Body of pancreas (tissue), 4 donors: ENCODE data around the gene RAB3GAP1. TPM values are rescaled to one million over a fixed set of nuclear protein-coding genes. Genes with fewer than 3 reads are reported as not detected.
"Not testable (repeated sequence)": the region's sequence is repeated elsewhere in the genome, so short reads cannot be mapped to it uniquely, and the experiment has no call there.

ENCODE experiments used
- ATAC-seq: fragments of 150-250 bp; one replicate; pipeline ENCODE4 v1.9.1; 2016
- DNase-seq, 4 donors: peaks; one replicate each; pipeline ENCODE4 v3.0.0-alpha.2; 2019
- H3K27ac ChIP-seq, 4 donors: fragments of 200-600 bp; sonication (generic); 1 replicate in 3 of 4; 2 replicates in 1 of 4; pipeline versions ENCODE4 v1.5.1 to v1.6.1; 2016 to 2019; ENCODE audit warnings: mild to moderate bottlenecking in 1 of 4, mixed read lengths in 1 of 4, moderate library complexity in 1 of 4
- H3K27me3 ChIP-seq, 2 donors: fragments of 200-600 bp; sonication (generic); one replicate each; pipeline ENCODE4 v1.6.0; 2016; ENCODE audit warnings: mild to moderate bottlenecking in 1 of 2
- H3K36me3 ChIP-seq, 2 donors: fragments of 200-600 bp; sonication (generic); replicated peaks in 1 of 2; 2 replicates each; pipeline ENCODE4 v1.5.1; 2016; ENCODE audit warnings: low read depth in 2 of 2; ENCODE audit not compliant: insufficient read depth in 1 of 2
- H3K4me1 ChIP-seq: fragments of 200-600 bp; sonication (generic); one replicate; pipeline ENCODE4 v1.6.0; 2016
- H3K4me3 ChIP-seq, 2 donors: fragments of 200-600 bp; sonication (generic); 1 replicate in 1 of 2; 2 replicates in 1 of 2; pipeline ENCODE4 v1.5.1; 2016 to 2019
- H3K9me3 ChIP-seq, 3 donors: fragments of 200-600 bp; sonication (generic); 1 replicate in 2 of 3; 2 replicates in 1 of 3; pipeline ENCODE4 v1.5.1; 2016
- POLR2A ChIP-seq, 3 donors: fragments of 450-650 bp; IDR thresholded peaks; one replicate each; pipeline ENCODE4 v1.6.1; 2016; ENCODE audit warnings: antibody characterized with exemption in 3 of 3, mild to moderate bottlenecking in 2 of 3
- WGBS, 2 donors: methylation state at CpG; one replicate each; pipeline ENCODE4 v1.1.5; 2017; 5-methylcytosine and 5-hydroxymethylcytosine counted together
- intact Hi-C: fragments of 100-400 bp; cut with DNase I; formaldehyde crosslinking; loops from one replicate; pipeline ENCODE4 v1.15.1; 2023
- total RNA-seq, 2 donors: library from RNA; depleted of rRNA; stranded (reverse); fragments of >200 nt; gene quantifications; one replicate each; pipeline ENCODE4 v1.1.0, GENCODE V29; 2016
- TF ChIP-seq, protein P1 (sequence below), 7 experiments: fragments of 450-650 bp in 4 of 7; fragments of 200-600 bp in 3 of 7; sonication (generic) in 3 of 7; IDR thresholded peaks; one replicate each; pipeline ENCODE4 v1.5.1; 2016 to 2019; ENCODE audit warnings: antibody characterized with exemption in 7 of 7

RAB3GAP1 gene
- total RNA-seq, 2 donors from 2014 or later = 29.3 to 39.2 TPM

DNA sequence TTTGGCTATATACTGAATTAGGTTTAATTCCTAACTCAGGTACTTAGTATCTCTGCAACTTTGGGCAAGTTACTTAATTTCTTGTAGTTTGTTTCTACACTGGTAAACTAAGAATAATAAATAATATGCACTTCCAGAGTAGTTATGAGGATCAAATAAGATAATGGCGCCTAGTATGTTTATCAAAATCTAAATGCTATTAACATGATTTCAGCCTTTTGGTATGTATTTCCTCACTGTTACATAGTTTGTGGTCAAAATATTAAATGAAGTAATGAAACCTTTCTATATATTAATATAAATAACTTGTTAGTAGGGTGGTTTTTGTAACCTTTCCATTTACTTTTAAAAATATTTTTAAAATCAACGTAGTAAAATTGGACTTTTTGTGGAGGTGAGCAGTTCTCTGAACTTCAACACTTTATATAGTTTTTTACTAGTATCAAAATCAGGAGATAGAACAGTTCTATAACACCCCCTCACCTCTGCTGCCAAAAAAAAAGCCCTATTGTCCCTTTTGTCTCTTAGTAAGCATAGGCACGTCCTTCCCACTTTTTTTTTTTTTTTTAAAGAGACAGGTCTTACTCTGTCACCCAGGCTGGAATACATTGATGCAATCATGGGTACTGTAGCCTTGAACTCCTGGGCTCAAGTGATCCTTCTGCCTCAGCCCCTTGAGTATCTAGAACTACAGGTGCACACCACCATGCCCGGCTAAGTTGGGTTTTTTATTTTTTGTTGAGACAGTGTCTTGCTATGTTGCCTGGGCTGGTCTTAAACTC, 44.8 kb downstream of the RAB3GAP1 start:
- no peak for DNase-seq
- Histone ChIP-seq H3K4me1 (peaks cover 13% of the 10 kb centered on the region), H3K4me3 (no peak overlapping the region), H3K27me3 (no peaks in the 10 kb centered on the region), H3K27ac (no peak overlapping the region), H3K9me3 (no peaks in the 10 kb centered on the region), H3K36me3 (peaks cover 0 to 7% of the 10 kb centered on the region in 2 donors)
- WGBS, 2 donors = 88 to 90% methylated on average over 4 of the region's 4 CpGs
- ATAC-seq = no peak
- intact Hi-C loops = no loop called here
- TF ChIP-seq POLR2A (IDR thresholded peaks at IDR 0.05) = no peak
- TF ChIP-seq, protein P1, sequence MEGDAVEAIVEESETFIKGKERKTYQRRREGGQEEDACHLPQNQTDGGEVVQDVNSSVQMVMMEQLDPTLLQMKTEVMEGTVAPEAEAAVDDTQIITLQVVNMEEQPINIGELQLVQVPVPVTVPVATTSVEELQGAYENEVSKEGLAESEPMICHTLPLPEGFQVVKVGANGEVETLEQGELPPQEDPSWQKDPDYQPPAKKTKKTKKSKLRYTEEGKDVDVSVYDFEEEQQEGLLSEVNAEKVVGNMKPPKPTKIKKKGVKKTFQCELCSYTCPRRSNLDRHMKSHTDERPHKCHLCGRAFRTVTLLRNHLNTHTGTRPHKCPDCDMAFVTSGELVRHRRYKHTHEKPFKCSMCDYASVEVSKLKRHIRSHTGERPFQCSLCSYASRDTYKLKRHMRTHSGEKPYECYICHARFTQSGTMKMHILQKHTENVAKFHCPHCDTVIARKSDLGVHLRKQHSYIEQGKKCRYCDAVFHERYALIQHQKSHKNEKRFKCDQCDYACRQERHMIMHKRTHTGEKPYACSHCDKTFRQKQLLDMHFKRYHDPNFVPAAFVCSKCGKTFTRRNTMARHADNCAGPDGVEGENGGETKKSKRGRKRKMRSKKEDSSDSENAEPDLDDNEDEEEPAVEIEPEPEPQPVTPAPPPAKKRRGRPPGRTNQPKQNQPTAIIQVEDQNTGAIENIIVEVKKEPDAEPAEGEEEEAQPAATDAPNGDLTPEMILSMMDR (IDR thresholded peaks at IDR 0.05) = no peak

DNA sequence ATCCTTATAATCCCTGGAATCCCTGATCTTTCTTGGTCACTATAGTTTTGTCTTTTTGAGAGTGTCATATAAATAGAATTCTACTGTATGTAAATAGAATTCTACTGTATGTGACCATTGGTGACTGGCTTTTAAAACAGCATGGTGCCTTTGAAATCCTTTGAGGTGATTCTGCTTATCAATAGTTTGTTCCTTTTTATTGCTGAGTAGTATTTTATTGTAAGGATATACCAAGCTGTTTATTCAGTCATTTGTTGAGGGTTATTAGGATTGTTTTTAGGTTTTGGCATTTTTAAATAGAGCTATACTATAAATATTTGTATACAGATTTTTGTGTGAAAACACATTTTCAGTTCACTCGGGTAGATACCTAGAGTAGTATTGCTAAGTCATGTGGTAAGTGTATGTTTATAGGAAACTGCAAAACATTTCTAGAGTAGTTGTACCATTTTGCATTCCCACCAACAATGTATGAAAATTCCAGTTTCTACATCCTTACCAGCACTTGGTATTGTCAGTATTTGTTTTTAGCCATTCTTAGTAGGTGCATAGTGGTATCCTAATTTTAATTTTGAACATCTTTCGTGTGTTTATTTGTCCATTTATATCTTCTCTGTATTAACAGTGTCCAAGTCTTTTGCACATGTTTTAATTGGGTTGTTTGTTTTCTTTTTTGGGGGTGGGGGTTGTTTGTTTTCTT, 45.6 kb downstream of the RAB3GAP1 start:
- DNase-seq = no peak
- Histone ChIP-seq H3K27ac (no peak overlapping the region), H3K27me3 (no peaks in the 10 kb centered on the region), H3K4me1 (peaks cover 8% of the 10 kb centered on the region), H3K9me3 (no peaks in the 10 kb centered on the region), H3K4me3 (no peak overlapping the region), H3K36me3 (peaks cover 0 to 7% of the 10 kb centered on the region in 2 donors)
- TF ChIP-seq, protein P1 (IDR thresholded peaks at IDR 0.05) = no peak
- TF ChIP-seq POLR2A (IDR thresholded peaks at IDR 0.05) = no peak
- 92 to 99% methylated on average over 2 of the region's 2 CpGs for WGBS, 2 donors
- intact Hi-C loops = no loop called here
- ATAC-seq = no peak

DNA sequence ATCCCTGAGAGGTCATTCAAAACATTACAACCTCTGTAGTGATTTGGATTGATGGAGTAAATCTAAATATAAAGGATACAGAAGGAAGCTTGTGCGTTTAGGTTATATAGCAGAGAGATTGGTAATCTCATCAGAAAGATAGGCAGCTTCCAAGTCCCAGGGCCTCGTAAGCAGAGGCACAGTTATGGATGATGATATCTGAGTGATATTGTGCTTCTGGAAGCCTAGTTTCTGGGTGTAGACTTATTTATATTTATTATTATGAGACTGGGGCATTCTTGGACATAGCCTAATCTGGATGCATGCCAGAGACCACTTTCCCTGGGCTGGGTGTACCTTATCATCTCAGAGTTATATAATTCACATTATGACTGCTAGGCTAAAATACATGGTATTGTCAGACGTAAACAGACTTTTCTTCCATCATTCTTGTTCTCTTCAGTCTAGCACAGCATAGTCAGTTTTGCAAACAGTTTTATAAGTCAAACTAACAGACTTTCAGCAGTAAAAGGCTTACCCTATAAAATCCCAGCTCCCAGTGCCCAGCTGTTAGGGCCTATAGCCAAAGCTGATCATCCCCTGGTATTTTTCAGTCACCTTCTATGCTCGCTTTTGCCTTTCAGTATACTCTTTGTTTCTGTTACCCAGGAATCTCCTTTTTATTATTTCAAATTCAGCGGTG, 47.9 kb downstream of the RAB3GAP1 start:
- TF ChIP-seq, protein P1 (IDR thresholded peaks at IDR 0.05) = no peak
- no peak for TF ChIP-seq POLR2A (IDR thresholded peaks at IDR 0.05)
- Histone ChIP-seq H3K27ac (no peak overlapping the region), H3K4me1 (peaks cover 8% of the 10 kb centered on the region), H3K36me3 (no peaks in the 10 kb centered on the region), H3K9me3 (no peaks in the 10 kb centered on the region), H3K27me3 (no peaks in the 10 kb centered on the region), H3K4me3 (no peak overlapping the region)
- WGBS, 2 donors = 74 to 77% methylated on average over 5 of the region's 5 CpGs
- ATAC-seq (no peak), DNase-seq (no peak)
- intact Hi-C loops = no loop called here

DNA sequence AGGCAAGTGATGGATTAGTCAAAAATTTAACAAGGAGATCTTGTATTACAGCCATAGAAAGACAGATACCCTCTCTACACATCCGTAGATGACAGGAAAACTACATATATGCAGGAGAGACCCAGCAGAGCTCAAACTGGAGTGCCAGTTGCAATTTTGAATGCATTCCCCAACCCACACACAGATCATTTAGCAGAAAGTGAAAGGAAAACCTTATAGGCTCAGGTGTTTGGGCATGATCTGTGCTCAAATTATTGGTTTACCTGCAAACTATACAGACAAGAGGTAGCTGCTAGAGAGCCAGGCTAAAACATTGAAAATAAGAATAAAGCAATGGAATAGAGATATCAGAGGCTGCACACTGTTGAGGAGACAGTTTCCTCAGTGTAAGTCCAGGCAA, 51.8 kb downstream of the RAB3GAP1 start:
- DNase-seq (no peak), ATAC-seq (no peak)
- no peak overlapping the region for H3K4me3 ChIP-seq
- no peaks in the 10 kb centered on the region for H3K27me3 ChIP-seq
- no peaks in the 10 kb centered on the region for H3K9me3 ChIP-seq
- H3K4me1 ChIP-seq = peaks cover 8% of the 10 kb centered on the region
- H3K36me3 ChIP-seq = no peaks in the 10 kb centered on the region
- intact Hi-C loops = no loop called here
- no peak overlapping the region for H3K27ac ChIP-seq
- TF ChIP-seq, protein P1 (IDR thresholded peaks at IDR 0.05) = no peak
- TF ChIP-seq POLR2A (IDR thresholded peaks at IDR 0.05) = no peak
- 75 to 85% methylated on average over 1 of the region's 1 CpG for WGBS, 2 donors

DNA sequence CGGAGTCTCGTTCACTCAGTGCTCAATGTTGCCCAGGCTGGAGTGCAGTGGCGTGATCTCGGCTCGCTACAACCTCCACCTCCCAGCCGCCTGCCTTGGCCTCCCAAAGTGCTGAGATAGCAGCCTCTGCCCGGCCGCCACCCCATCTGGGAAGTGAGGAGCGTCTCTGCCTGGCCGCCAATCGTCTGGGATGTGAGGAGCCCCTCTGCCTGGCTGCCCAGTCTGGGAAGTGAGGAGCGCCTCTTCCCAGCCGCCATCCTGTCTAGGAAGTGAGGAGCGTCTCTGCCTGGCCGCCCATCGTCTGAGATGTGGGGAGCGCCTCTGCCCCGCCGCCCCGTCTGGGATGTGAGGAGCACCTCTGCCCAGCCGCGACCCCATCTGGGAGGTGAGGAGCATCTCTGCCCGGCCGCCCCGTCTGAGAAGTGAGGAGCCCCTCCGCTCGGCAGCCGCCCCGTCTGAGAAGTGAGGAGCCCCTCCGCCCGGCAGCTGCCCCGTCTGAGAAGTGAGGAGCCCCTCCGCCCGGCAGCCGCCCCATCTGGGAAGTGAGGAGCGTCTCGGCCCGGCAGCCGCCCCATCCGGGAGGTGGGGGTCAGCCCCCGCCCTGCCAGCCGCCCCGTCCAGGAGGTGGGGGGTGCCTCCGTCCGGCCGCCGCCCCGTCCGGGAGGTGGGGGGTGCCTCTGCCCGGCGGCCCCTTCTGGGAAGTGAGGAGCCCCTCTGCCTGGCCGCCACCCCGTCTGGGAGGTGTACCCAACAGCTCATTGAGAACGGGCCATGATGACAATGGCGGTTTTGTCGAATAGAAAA, 53.6 kb downstream of the RAB3GAP1 start:
- H3K36me3 ChIP-seq, ATAC-seq, H3K27me3 ChIP-seq, H3K4me1 ChIP-seq, intact Hi-C loops, H3K9me3 ChIP-seq, H3K27ac ChIP-seq, DNase-seq, H3K4me3 ChIP-seq: not testable (repeated sequence)
- WGBS, 2 donors = 98 to 99% methylated on average over 14 to 24 of the region's 56 CpGs
